ENCODE results near the gene SH3GL1. TPM values are rescaled to one million over a fixed set of nuclear protein-coding genes. Genes with fewer than 3 reads are reported as not detected.

The SH3GL1 gene
- total and polyA plus RNA-seq, 2 experiments from 2014 or later = 73.1 to 89.5 TPM

GRCh38 chr19:4403005-4403761 is 2.8 kb upstream of the SH3GL1 start:
- peak overlapping the region; percentile 100 for H3K27ac ChIP-seq (ENCODE audit: low read depth)
- TF ChIP-seq CTCF (conservative IDR thresholded peaks at IDR 0.05; ENCODE audit: low read depth in 2 of 2) (no peak), ZNF331 (CRISPR knock-in tag; IDR thresholded peaks at IDR 0.05; ENCODE audit: low read depth) (no peak), ZNF114 (CRISPR knock-in tag; IDR thresholded peaks at IDR 0.05) (no peak), JUNB (IDR thresholded peaks at IDR 0.05; ENCODE audit: unreplicated experiment) (no peak), STAT1 (IDR thresholded peaks at IDR 0.05; ENCODE audit: unreplicated experiment) (no peak), ETS1 (IDR thresholded peaks at IDR 0.05) (no peak), POLR2AphosphoS5 (IDR thresholded peaks at IDR 0.05; ENCODE audit: low read depth) (no peak), EZH2phosphoT487 (IDR thresholded peaks at IDR 0.05; ENCODE audit: unreplicated experiment) (no peak), REST (IDR thresholded peaks at IDR 0.05; ENCODE audit: unreplicated experiment) (no peak), NANOG (IDR thresholded peaks at IDR 0.05; ENCODE audit: borderline replicate concordance) (no peak), EZH2 (IDR thresholded peaks at IDR 0.05; ENCODE audit: low read depth, unreplicated experiment) (no peak), ZNF462 (CRISPR knock-in tag; IDR thresholded peaks at IDR 0.05) (no peak), CREB1 (CRISPR knock-in tag; IDR thresholded peaks at IDR 0.05; ENCODE audit: low read depth) (no peak)
- peak; percentile 47 for DNase-seq (ENCODE audit: low spot score)
- H3K79me2 ChIP-seq (replicated peaks; ENCODE audit: insufficient read depth) = peaks cover 84% of the 10 kb centered on the region
- peaks cover 45% of the 10 kb centered on the region for H4K20me1 ChIP-seq (replicated peaks; ENCODE audit: insufficient read depth)
- Mint-ChIP-seq H3K27me3 (ENCODE audit: insufficient read depth, low read depth, poor library complexity) (peaks cover 6% of the 10 kb centered on the region), H3K4me3 (peak overlapping the region; percentile 98), H3K27ac (peak overlapping the region; percentile 95), H3K9me3 (no peaks in the 10 kb centered on the region; the same call in 2 of the 3 replicates), H3K36me3 (ENCODE audit: low read depth) (peaks cover 54% of the 10 kb centered on the region), H3K4me1 (peaks cover 55% of the 10 kb centered on the region)
- no peak overlapping the region for H2AFZ ChIP-seq
- ATAC-seq = no peak; the same call in 2 of the 3 replicates
- H3F3A ChIP-seq (replicated peaks; ENCODE audit: low read depth) = peaks cover 17% of the 10 kb centered on the region; the same call in 1 of the 2 replicates
- peak overlapping the region; percentile 93 for H3K4me3 ChIP-seq
- H3K4me1 ChIP-seq (ENCODE audit: insufficient read depth) = peaks cover 52% of the 10 kb centered on the region
- H3K36me3 ChIP-seq (ENCODE audit: insufficient read depth) = peaks cover 4% of the 10 kb centered on the region; the same call in 1 of the 2 replicates
- H3K27me3 ChIP-seq (ENCODE audit: insufficient read depth) = no peaks in the 10 kb centered on the region
- H3K9me2 ChIP-seq (ENCODE audit: insufficient read depth) = no peaks in the 10 kb centered on the region
- peak overlapping the region; percentile 97 for H3K4me2 ChIP-seq
